ENCODE results near the gene SYT1.

SYT1 gene

DNA sequence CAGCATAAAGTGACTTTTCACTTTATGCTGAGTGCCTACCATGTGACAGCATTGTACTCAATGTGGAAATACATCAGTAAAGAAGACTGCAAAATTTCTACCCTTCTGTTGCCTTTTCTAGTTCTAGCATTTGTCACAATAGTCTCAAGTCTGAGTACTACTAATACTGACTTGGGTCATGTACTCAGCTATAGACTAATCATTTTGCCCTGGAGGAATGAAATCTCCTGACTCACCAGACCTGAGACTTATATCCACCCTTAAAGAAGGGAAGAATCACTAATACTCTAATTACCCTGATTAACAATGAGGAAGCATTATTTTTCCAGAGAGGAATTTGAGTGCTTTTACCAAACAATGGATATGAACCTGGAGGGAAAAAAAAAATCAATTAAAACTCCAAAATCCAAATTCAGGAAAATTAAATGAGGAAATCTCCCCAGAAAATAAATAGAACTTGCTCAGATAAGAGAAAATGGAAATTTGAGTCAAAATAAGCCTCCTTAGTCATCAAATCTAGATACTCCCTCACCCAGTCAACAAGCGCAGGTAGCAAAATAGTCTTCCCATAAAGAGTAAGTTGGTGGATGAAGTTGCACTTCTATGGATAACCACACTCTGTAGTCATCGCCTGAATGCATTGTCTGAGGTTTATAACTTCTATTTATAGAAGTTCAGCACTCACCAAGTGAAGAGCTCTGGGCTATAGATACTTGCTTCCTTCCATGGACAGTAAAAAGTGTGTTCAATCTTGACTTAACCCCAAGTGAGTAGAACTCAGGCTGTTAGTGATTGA is 386.6 kb downstream of the SYT1 start:
- in situ Hi-C loops (cut with MboI; ENCODE audit: low pct_unique_long_range_greater_than_20kb, low sequenced_read_pairs): no loop called here
- DNase-seq: no peak

DNA sequence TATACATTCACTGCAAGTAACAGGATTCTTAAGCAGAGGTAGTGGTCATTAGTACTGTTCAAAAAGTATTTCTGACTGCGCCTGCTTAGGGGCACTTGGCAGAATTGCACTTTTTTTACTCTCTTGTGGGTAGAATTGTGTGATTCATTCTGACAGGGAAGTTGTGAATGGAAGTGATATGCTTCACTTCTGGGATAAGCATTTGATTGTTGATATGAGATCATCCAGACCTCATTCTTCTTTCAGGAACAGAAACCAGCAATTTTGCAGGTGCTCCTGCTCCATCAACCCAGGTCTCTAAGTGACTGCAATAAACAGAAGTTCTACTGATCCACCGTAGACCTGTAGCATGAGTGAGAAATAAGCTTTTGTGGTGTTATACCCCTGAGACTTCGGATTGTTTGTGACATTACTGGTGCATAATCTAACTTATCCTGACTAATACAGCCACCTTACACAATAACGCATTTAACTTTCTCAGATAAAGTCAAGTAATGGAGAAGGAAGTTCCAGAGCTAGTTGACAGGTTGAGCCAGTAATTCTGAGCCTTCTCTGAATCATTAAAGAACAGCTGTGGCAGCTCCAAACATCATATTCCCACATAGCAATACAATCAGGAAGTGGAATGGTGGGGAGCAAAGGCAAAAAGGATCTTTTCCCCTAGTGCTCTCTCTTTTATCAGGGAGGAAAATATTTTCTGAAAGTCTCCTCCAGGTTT is 387.9 kb downstream of the SYT1 start:
- DNase-seq: no peak
- in situ Hi-C loops (cut with MboI; ENCODE audit: low pct_unique_long_range_greater_than_20kb, low sequenced_read_pairs): no loop called here

GRCh38 chr12:79255288-79255687 is 390.7 kb downstream of the SYT1 start:
- in situ Hi-C loops (cut with MboI; ENCODE audit: low pct_unique_long_range_greater_than_20kb, low sequenced_read_pairs): no loop called here
- no peak for DNase-seq

- no peak for DNase-seq
- in situ Hi-C loops (cut with MboI; ENCODE audit: low pct_unique_long_range_greater_than_20kb, low sequenced_read_pairs): no loop called here
Measured at GRCh38 chr12:79260923-79261322, 396.3 kb downstream of the SYT1 start.

- in situ Hi-C loops (cut with MboI; ENCODE audit: low pct_unique_long_range_greater_than_20kb, low sequenced_read_pairs): no loop called here
- no peak for DNase-seq
Measured at GRCh38 chr12:79262938-79263337, 398.4 kb downstream of the SYT1 start.

DNA sequence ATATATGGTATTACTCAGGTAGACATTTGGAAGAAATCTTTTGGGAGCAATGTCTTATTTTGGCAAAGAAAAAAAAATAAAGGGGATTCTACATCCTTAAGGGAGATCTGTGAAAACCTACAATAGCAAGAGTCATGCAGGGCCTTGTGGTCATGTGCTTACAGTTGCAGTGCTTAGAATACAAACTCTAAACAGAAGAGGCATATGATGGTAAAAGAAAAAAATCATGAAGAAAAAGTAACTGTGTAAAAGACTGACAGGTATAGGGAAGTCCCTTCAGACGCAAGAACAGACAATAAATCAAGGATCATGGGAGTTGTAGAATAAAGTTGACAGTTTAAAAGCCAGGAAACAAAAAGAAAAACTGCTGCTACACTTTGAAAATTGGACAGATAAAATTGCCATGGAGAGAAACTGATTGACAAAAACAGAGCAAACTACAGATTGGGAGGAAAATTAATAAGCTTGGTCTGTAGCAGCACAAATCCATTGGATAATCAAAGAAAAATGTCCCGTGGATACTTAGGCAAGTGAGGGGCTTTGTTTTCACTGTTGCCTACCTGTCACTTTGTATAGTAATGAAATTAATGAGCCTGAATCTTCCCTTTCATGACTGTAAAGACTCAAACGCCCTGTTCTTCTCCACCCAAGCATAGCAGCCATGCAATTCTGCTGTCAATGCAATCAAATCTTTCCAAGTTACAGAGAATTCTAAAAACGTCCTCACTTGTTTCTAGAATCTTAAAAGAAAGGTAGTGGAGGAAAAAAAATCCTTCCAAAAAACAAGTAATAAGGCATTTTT is 402.0 kb downstream of the SYT1 start:
- no peak for DNase-seq
- in situ Hi-C loops (cut with MboI; ENCODE audit: low pct_unique_long_range_greater_than_20kb, low sequenced_read_pairs): no loop called here

GRCh38 chr12:79267580-79267979 is 403.0 kb downstream of the SYT1 start:
- no peak for DNase-seq
- in situ Hi-C loops (cut with MboI; ENCODE audit: low pct_unique_long_range_greater_than_20kb, low sequenced_read_pairs): no loop called here

DNA sequence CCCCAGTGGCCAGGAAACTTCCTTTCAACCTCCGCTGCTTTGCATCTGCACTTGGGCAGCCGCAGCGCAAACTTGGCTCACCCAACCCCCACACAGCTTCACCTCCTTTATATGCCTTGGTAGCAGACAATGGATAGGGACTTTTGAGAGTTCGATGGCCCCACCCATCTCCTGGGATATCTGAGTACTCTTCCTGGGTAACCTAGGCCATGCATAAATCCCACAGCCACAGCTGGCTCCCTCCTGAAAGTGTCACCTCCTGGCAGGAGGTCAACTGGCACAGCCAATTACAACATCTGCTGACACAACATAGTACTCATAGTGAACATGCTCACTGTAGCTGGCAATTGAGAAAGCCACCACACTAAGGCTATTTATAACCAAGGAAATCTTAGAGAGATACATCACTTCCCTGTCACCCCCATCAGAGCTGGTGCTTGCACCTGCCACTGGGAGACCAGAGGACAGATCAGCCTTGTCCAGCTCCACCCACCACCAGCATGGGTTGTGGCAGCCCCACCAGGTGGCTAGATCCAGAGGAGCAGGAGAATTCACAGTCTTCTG is 410.0 kb downstream of the SYT1 start:
- in situ Hi-C loops (cut with MboI; ENCODE audit: low pct_unique_long_range_greater_than_20kb, low sequenced_read_pairs): no loop called here
- DNase-seq: no peak

- no peak for DNase-seq
- in situ Hi-C loops (cut with MboI; ENCODE audit: low pct_unique_long_range_greater_than_20kb, low sequenced_read_pairs): no loop called here
Measured at GRCh38 chr12:79275631-79276030, 411.1 kb downstream of the SYT1 start.

DNA sequence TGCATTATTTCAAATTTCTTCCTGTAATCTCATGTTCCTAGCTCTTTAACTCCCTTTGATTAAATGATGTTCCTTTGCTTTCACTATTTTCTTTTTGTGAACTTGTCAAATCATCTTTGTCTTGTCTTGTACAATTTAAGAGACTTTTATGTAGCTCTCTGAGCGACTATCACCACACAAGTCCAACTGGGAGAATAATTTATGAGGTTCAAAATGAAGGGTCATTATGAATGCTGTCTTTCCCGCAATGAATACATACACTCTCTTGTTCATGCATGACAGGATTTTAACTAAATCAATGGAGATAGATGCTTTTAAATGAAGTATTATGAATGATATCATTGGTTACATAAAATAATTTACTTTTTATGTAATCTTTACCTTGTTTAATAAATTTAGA is 418.8 kb downstream of the SYT1 start:
- in situ Hi-C loops (cut with MboI; ENCODE audit: low pct_unique_long_range_greater_than_20kb, low sequenced_read_pairs): no loop called here
- DNase-seq: no peak

DNA sequence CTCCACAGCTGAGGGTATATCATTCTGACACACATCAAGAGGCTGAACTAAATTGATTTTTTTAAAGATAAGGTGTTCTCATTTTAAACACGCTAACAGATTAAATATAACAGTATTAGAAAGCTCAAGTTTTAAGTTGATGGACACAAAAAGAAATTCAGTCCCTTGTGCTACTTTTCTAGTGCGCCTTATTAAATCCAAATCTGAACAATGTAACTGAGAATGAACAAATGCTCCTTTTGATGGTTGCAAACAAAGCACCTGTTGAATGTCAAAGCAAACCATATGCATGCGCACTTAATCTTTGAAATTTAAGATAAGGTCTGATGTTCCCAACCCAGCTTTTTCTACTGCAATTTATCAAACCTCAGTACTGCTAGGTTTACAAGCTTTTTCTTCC is 424.3 kb downstream of the SYT1 start:
- in situ Hi-C loops (cut with MboI; ENCODE audit: low pct_unique_long_range_greater_than_20kb, low sequenced_read_pairs): no loop called here
- DNase-seq: no peak

- no peak for DNase-seq
- in situ Hi-C loops (cut with MboI; ENCODE audit: low pct_unique_long_range_greater_than_20kb, low sequenced_read_pairs): no loop called here
Measured at GRCh38 chr12:79291711-79292110, 427.1 kb downstream of the SYT1 start.

GRCh38 chr12:79294590-79294989 is 430.0 kb downstream of the SYT1 start:
- in situ Hi-C loops (cut with MboI; ENCODE audit: low pct_unique_long_range_greater_than_20kb, low sequenced_read_pairs): no loop called here
- DNase-seq: no peak

GRCh38 chr12:79295572-79295971 is 431.0 kb downstream of the SYT1 start:
- DNase-seq: no peak
- in situ Hi-C loops (cut with MboI; ENCODE audit: low pct_unique_long_range_greater_than_20kb, low sequenced_read_pairs): no loop called here

DNA sequence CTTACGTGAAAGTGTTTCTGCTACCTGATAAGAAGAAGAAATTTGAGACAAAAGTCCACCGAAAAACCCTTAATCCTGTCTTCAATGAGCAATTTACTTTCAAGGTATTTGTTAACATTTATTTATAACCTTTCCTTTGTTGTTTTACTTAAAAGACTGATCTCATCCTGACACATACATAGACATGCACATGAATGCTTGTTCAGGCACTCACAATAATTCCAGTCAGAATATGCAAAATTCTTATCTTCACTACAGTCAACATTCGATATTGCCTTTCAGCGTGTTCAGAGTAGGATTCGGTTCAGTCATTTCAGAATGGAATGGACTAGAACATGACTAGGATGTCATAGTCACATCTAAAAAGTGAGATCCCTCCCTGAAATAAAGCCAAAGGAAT is 431.6 kb downstream of the SYT1 start:
- in situ Hi-C loops (cut with MboI; ENCODE audit: low pct_unique_long_range_greater_than_20kb, low sequenced_read_pairs): no loop called here
- DNase-seq: no peak

GRCh38 chr12:79296871-79297270 is 432.3 kb downstream of the SYT1 start:
- in situ Hi-C loops (cut with MboI; ENCODE audit: low pct_unique_long_range_greater_than_20kb, low sequenced_read_pairs): no loop called here
- no peak for DNase-seq

DNA sequence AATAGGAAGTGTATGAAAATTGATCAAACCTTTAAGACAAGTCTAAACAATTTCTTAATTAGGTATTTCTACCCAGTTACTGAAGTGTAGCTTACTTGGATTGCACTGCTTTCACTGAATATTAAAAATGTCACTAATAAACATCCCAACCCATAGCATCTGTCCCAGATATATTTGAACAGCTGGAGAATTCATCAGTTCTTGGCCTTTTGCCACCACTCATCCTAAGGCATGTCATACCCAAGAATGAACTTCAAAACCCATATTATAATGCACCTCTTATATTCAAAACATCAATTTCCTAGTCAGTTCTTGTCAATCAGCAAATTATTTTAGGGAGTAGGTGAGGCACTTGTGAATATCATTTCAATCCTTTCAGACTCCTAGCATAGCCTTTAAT is 433.9 kb downstream of the SYT1 start:
- in situ Hi-C loops (cut with MboI; ENCODE audit: low pct_unique_long_range_greater_than_20kb, low sequenced_read_pairs): no loop called here
- no peak for DNase-seq

- no peak for DNase-seq
- in situ Hi-C loops (cut with MboI; ENCODE audit: low pct_unique_long_range_greater_than_20kb, low sequenced_read_pairs): no loop called here
Measured at GRCh38 chr12:79299447-79300198, 435.0 kb downstream of the SYT1 start.

DNA sequence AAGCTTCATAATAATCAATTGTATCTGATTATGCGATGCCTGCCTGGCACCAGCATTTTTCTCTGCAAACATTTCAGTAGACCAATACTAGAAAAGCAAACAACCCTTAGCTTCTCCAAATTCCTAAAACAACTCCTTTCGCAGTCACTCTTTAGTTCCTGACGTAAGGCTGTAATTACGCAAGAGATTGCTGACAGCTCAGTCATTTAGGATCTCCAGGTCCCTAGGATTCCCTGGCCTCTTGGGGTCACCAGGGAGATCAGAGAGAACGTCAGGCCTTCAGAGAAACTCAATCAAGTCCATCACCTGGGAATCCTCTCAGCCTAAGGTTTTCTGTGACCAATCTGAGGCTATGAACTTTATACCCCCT is 435.6 kb downstream of the SYT1 start:
- in situ Hi-C loops (cut with MboI; ENCODE audit: low pct_unique_long_range_greater_than_20kb, low sequenced_read_pairs): no loop called here
- no peak for DNase-seq

All from KBM-7 (cell line).